Body of pancreas (tissue), 2 donors: ENCODE measurements around the gene HECTD3. TPM values are rescaled to one million over a fixed set of nuclear protein-coding genes. Genes with fewer than 3 reads are reported as not detected.

Experiments
- total RNA-seq, 2 donors: library from RNA; depleted of rRNA; stranded (reverse); fragments of >200 nt; gene quantifications; one replicate each; pipeline ENCODE4 v1.1.0, GENCODE V29; 2016

The HECTD3 gene
- total RNA-seq, 2 donors from 2014 or later = 42.3 to 51.4 TPM

Other genes starting within 250 kb of the HECTD3 start
- gene RPS8, start 235.8 kb downstream of the HECTD3 start, total RNA-seq = 1,000 to 10,000 TPM; 1,064 to 1,413 TPM
- gene BEST4, start 223.2 kb downstream of the HECTD3 start, total RNA-seq = under 1 TPM in 1 of 2 donors, not detected in 1; 0.26 TPM
- gene PLK3, start 210.9 kb downstream of the HECTD3 start, total RNA-seq = 10 to 100 TPM; 20.8 to 29.7 TPM
- gene DYNLT4, start 204.0 kb downstream of the HECTD3 start, total RNA-seq = 1 to 10 TPM in 1 of 2 donors, not detected in 1; 2.9 TPM
- 1 to 10 TPM; 5.7 to 9.9 TPM for gene BTBD19, start 202.8 kb downstream of the HECTD3 start, total RNA-seq
- gene PTCH2, start 168.1 kb downstream of the HECTD3 start, total RNA-seq = under 1 TPM; 0.26 to 0.99 TPM
- 10 to 100 TPM; 13.0 to 33.9 TPM for gene EIF2B3, start 24.7 kb downstream of the HECTD3 start, total RNA-seq
- 10 to 100 TPM; 32.2 to 39.6 TPM for gene UROD, start 930 bp upstream of the HECTD3 start, total RNA-seq
- gene ZSWIM5, start 195.3 kb upstream of the HECTD3 start, total RNA-seq = 1 to 10 TPM; 3.6 to 4.4 TPM